NCI-H345 treated with DMSO at 0.1 percent for 48 hours (cell line): Measurements from ENCODE around the gene NEUROD1.
"Not testable (repeated sequence)": the region's sequence is repeated elsewhere in the genome, so short reads cannot be mapped to it uniquely, and the experiment has no call there.

ENCODE experiments used
- DNase-seq: peaks from one replicate; lab custom pipeline; 2025; ENCODE audit not compliant: unreplicated experiment; lab: John Stamatoyannopoulos, UW

Gene NEUROD1

GRCh38 chr2:181680055-181680936 lies at the start of gene NEUROD1:
Gene NEUROD1 (minus strand): TSS chr2:181680517. CDS start chr2:181678860, 1,657 bp downstream.
- no peak for DNase-seq

GRCh38 chr2:181725476-181725875 lies 45.2 kb upstream of the NEUROD1 start:
- DNase-seq, result no peak

- no peak for DNase-seq
Observed at GRCh38 chr2:181724662-181725061, 44.3 kb upstream of the NEUROD1 start.

GRCh38 chr2:181723731-181724130 lies 43.4 kb upstream of the NEUROD1 start:
- no peak for DNase-seq

GRCh38 chr2:181715033-181715630 lies 34.8 kb upstream of the NEUROD1 start:
- DNase-seq, result peak; percentile 52

GRCh38 chr2:181711051-181711450 lies 30.7 kb upstream of the NEUROD1 start:
- DNase-seq, result not testable (repeated sequence)

GRCh38 chr2:181702519-181702918 lies 22.2 kb upstream of the NEUROD1 start:
- not testable (repeated sequence) for DNase-seq

- no peak for DNase-seq
Observed at GRCh38 chr2:181698223-181698622, 17.9 kb upstream of the NEUROD1 start.

- DNase-seq, result no peak
Observed at GRCh38 chr2:181697571-181697970, 17.3 kb upstream of the NEUROD1 start.

GRCh38 chr2:181697126-181697525 lies 16.8 kb upstream of the NEUROD1 start:
- no peak for DNase-seq

GRCh38 chr2:181694271-181694670 lies 14.0 kb upstream of the NEUROD1 start:
- no peak for DNase-seq

GRCh38 chr2:181690860-181691259 lies 10.5 kb upstream of the NEUROD1 start:
- no peak for DNase-seq

GRCh38 chr2:181686576-181687185 lies 6.4 kb upstream of the NEUROD1 start:
- DNase-seq, result peak; percentile 42

- no peak for DNase-seq
Observed at GRCh38 chr2:181685150-181685688, 4.9 kb upstream of the NEUROD1 start.

- DNase-seq, result no peak
Observed at GRCh38 chr2:181684454-181685149, 4.3 kb upstream of the NEUROD1 start.

- no peak for DNase-seq
Observed at GRCh38 chr2:181683518-181684453, 3.5 kb upstream of the NEUROD1 start.

GRCh38 chr2:181682795-181683517 lies 2.6 kb upstream of the NEUROD1 start:
- DNase-seq, result no peak

- no peak for DNase-seq
Observed at GRCh38 chr2:181682026-181682789, 1.9 kb upstream of the NEUROD1 start.
